Epithelial cell of proximal tubule (primary cell): ENCODE results near the gene NAA15. TPM values are rescaled to one million over a fixed set of nuclear protein-coding genes. Genes with fewer than 3 reads are reported as not detected.

Experiments used
- DNase-seq: peaks from one replicate; pipeline ENCODE4 v3.0.0-alpha.2; 2011; ENCODE audit warnings: low read depth
- H3K4me3 ChIP-seq: 2 replicates; pipeline ENCODE4 v1.5.1; 2011; ENCODE audit warnings: low read depth, mild to moderate bottlenecking, low read length
- total RNA-seq: library from RNA; depleted of rRNA; stranded (reverse); fragments of >200 nt; gene quantifications from 2 replicates; pipeline ENCODE4 v1.2.3, GENCODE V29; 2015
- TF ChIP-seq, protein P1 (sequence below): conservative IDR thresholded peaks from 2 replicates; pipeline ENCODE4 v1.5.1; 2012; ENCODE audit warnings: low read depth, mild to moderate bottlenecking, low read length

NAA15 gene
- total RNA-seq, 1 donor from 2014 or later, result 33.7 TPM

GRCh38 chr4:139450586-139450985 is 149.3 kb downstream of the NAA15 start:
- TF ChIP-seq, protein P1, sequence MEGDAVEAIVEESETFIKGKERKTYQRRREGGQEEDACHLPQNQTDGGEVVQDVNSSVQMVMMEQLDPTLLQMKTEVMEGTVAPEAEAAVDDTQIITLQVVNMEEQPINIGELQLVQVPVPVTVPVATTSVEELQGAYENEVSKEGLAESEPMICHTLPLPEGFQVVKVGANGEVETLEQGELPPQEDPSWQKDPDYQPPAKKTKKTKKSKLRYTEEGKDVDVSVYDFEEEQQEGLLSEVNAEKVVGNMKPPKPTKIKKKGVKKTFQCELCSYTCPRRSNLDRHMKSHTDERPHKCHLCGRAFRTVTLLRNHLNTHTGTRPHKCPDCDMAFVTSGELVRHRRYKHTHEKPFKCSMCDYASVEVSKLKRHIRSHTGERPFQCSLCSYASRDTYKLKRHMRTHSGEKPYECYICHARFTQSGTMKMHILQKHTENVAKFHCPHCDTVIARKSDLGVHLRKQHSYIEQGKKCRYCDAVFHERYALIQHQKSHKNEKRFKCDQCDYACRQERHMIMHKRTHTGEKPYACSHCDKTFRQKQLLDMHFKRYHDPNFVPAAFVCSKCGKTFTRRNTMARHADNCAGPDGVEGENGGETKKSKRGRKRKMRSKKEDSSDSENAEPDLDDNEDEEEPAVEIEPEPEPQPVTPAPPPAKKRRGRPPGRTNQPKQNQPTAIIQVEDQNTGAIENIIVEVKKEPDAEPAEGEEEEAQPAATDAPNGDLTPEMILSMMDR, result no peak
- no peak for DNase-seq
- no peak overlapping the region for H3K4me3 ChIP-seq

DNA sequence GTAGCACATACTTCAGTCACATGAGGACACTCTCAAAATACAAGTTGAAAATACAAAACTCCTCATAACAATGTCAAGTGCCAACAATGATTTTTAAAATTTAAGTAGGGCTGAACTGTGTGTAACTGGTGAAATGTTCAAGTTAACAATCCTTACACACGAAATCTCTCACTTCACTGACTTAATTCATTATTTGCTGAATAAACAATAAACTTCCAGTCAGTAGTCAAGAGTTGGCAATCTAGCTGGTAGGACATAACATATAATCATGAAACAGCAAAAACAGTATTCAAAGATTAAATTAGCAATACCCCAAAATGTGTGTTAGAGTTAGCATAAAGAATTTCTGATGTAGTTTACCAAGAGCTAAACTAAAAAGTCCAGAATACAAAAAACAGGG is 150.7 kb downstream of the NAA15 start:
- TF ChIP-seq, protein P1, result no peak
- peak overlapping the region; percentile 86 for H3K4me3 ChIP-seq
- no peak for DNase-seq

- DNase-seq, result peak; percentile 71
- TF ChIP-seq, protein P1, result peak; percentile 54
- peak overlapping the region; percentile 86 for H3K4me3 ChIP-seq
Measured at GRCh38 chr4:139453041-139453370, 151.7 kb downstream of the NAA15 start.

- H3K4me3 ChIP-seq, result peak overlapping the region; percentile 86
- DNase-seq, result peak; percentile 57
- TF ChIP-seq, protein P1, result peak; percentile 1
Measured at GRCh38 chr4:139453371-139454110, 152.2 kb downstream of the NAA15 start.

DNA sequence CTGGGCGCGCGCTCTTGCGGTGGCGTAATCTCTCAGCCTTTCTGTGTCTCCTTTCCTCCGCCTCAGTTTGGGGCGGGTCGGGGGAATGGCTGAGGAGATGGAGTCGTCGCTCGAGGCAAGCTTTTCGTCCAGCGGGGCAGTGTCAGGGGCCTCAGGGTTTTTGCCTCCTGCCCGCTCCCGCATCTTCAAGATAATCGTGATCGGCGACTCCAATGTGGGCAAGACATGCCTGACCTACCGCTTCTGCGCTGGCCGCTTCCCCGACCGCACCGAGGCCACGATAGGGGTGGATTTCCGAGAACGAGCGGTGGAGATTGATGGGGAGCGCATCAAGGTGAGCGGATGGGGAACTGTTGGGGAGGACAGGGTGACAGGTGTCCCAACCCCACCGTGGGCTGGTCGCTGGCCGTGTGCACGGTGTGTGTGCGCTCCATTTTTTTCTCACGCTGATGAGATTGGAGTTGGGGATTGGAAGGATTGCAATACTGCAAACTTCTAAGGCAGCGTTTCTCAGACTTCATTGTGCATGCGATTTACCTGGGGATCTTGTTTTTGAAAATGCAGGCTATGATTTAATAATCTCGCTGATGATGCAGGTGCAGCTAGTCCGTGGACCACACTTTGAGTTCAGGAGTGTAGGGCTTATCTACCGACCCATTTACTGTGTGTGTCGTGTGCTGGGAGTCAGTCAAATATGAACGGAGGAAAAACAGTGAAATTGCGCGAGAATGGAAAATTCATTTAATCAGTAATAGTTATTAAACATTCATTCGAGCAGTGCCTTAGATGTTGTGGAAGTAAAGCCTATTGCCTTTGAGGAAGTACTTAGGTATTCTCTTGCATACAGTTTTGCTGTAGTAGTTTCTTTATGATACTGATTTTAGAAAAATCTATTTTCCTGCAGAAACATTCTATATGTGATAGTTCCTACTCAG is 153.1 kb downstream of the NAA15 start, which contains the start of gene RAB33B:
Gene RAB33B (plus strand): TSS at position 11 of the 935 bp plus-strand sequence. CDS start 75 bp downstream, at position 86.
- peak; percentile 29 for DNase-seq
- H3K4me3 ChIP-seq, result peak within 1 kb of the TSS; percentile 86
- TF ChIP-seq, protein P1, result no peak

- TF ChIP-seq, protein P1, result no peak
- peak overlapping the region; percentile 86 for H3K4me3 ChIP-seq
- DNase-seq, result no peak
Measured at GRCh38 chr4:139455126-139455538, 153.8 kb downstream of the NAA15 start.
